ENCODE results near the gene WDR1.

Gene WDR1

GRCh38 chr4:10066206-10066605 lies 50.4 kb downstream of the WDR1 start:
- DNase-seq: no peak

GRCh38 chr4:10063544-10064300 lies 52.9 kb downstream of the WDR1 start:
- no peak for DNase-seq

GRCh38 chr4:10061650-10062415 lies 54.8 kb downstream of the WDR1 start:
- DNase-seq: no peak

DNA sequence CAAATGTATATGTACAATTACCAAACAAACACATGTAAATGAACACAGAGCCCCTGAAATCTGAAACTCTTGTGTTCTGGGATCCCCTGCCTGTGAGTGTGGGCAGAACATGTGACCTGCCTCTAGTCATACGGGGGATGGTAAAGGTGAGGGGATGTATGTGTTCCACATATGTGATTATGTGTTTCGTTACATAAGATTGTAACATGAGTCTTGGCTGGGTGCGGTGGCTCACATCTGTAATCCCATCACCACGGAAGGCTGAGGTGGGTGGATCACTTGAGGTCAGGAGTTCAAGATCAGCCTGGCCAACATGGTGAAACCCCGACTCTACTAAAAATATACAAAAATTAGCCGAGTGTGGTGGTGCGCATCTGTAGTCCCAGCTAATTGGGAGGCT lies 58.2 kb downstream of the WDR1 start:
- DNase-seq: no peak

GRCh38 chr4:10057023-10057395 lies 59.6 kb downstream of the WDR1 start:
- no peak for DNase-seq

- no peak for DNase-seq
Observed at GRCh38 chr4:10056334-10057022, 60.1 kb downstream of the WDR1 start.

GRCh38 chr4:10055871-10056270 lies 60.7 kb downstream of the WDR1 start:
- no peak for DNase-seq

- no peak for DNase-seq
Observed at GRCh38 chr4:10054571-10055041, 62.0 kb downstream of the WDR1 start.

GRCh38 chr4:10053635-10054453 lies 62.8 kb downstream of the WDR1 start:
- no peak for DNase-seq

DNA sequence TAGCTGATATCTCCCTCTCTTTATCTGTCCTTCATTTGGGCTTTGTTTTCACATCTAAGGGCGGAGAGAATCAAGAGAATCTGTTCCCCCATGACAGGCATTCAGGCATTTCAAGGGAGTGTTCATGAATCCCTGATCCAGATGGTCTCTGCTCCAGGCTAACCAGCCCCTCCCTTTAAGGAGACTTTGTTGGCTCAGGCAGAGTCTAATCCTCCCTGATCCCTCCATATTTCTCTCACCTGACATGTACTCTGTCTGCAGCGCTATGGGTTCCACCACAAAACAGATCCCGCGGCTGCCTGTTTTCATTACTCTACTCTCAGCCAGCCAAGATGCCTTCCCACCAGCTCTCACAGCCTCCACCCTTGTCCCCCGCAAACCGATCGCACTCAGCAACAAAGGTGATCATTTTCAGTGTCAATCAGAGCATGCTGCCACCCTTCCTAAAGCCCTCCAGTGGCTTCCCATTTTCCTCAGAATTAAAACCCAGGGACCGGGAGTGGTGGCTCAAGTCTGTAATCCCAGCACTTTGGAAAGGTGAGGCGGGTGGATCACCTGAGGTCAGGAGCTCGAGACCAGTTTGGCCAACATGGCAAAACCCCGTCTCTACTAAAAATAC lies 65.0 kb downstream of the WDR1 start:
- no peak for DNase-seq

- no peak for DNase-seq
Observed at GRCh38 chr4:10050721-10051120, 65.9 kb downstream of the WDR1 start.

DNA sequence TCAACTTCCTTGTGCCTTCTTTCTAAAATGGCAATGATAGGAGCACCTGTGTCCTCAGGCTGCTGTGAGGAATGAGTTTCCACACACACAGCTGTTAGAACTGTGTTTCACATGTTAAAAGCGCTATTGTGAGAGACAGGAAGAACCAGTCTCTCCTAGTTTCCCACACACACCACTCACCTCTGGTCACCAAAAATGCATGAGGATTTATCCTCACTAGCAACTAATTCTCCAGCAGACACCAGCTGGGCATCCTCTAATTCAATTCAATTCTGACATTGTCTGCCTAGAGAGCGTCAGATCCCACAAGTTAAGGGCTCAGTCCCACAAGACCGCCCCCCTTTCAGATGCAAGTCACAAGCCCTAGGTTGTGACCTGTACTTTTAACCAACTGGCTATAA lies 66.3 kb downstream of the WDR1 start:
- DNase-seq: no peak

DNA sequence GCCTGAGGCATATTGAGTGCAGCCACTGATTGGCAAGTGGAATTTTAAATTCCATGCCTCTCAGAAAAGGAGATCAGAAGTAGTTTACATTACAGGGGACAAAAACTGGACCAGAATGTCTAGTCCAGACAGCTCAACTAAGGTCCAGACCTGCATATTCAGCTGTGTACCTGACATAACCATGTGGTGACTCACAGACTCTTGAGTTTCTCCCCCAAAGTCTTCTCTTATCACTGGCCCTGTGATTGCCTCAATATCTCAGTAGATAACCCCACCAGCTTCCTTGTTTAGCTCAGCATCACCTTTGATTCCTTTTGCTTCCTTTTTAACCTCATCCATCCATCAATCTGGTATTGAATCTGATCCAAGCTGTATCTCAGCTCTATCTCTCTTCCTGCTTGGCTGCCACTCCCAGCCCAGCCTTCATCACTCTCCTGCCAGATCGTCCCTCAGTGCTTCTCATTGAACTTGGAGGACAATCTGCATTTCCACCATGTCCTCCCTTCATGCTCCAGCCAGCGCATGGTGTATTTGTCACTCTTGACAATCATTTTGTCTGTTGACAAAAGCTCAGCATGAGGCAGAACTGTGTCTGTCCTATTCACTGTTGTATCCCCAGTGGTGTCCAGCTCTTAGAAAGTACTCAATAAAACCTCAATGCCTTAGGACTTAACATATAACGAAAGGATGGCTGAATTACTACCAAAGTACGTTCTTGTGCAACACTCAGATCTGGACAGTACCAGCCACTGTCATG lies 67.5 kb downstream of the WDR1 start:
- no peak for DNase-seq

DNA sequence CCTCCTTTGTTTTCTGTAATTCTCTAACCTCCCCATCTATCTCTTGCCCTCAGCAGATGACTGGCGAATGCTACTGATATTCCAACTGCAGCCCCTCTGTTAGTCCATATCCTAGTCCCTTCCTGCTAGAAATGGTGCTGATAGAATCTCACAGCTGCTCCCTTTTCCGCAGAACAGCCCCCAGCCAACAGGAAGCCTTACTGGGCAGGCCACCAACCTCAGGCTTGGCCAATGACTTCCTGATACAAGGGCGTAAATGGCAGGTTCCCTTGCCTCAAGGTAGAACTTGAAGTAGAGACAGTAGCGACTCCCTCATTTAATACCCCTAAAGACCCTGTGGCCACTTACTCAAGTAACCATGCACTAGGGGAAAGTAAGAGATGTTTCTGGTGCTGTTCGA lies 68.6 kb downstream of the WDR1 start:
- no peak for DNase-seq

- DNase-seq: no peak
Observed at GRCh38 chr4:10046471-10046870, 70.1 kb downstream of the WDR1 start.

- no peak for DNase-seq
Observed at GRCh38 chr4:10045481-10045880, 71.1 kb downstream of the WDR1 start.

DNA sequence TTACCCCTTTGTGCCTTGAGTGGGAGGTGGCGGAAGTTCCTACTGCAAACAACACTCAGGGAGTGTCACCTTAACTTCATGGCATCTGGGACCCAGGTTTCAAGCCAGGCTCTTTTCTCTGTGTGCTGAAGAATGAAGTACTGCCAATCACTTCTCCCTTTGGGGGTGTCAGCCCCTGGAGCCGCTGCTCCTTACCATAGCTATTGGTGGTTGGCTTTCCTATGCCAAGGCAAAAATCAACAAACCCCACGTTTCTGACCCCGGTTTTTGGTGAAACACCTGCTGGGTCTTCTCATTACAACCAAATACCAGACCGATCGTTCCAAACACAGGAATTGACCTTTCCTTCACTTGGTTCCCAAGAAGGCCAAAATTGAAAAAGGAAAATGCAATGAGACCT lies 75.6 kb downstream of the WDR1 start:
- no peak for DNase-seq

- DNase-seq: no peak
Observed at GRCh38 chr4:10040049-10040892, 76.3 kb downstream of the WDR1 start.

DNA sequence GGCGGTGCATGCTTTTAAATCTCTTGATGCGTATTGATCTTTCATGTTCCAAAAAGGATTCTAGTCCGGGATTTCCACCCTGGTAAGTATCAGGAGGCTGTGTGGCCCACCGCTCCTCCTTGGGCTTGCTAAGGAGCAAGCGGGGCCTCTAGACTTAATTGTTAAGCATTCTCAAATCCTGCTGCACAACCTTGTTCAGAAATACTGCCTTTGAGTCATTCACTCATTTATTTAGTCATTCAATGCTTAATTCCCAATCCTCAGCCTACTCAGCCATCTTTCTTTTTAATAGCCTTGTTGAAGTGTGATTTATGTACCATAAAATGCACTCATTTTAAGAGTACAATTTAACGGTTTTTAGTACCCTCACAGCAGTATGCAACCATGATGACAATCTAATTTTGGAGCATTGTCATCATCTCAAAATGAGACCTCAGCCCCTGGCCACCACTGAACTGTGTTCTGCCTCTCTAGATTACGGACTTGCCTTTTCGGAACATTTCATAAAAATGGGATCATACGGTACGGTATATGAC lies 79.7 kb downstream of the WDR1 start:
- no peak for DNase-seq

DNA sequence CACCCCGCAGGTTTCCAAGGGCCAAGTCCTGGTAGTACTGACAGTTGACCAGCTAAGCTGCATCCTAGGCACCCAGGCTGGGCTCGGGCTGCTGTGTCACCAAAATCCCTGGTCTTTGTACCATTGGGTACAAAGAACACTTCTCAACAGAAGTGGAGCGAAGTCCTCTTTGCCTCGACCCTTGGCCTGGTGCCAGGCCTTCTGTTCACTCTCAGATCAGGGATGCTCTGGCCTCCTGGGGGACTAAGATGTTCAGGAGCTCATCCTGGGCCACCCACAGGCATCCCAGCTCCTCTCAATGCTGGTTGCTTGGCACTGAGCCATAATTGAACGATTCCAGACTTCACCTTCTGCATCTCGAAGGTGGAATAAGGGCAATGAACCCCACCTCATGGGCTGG lies 81.5 kb downstream of the WDR1 start:
- no peak for DNase-seq
